GM19455 (cell line): Measurements from ENCODE around the gene SETD1B.

Source experiments
- ATAC-seq: cut with Tn5 transposase; IDR thresholded peaks from one replicate; pipeline ENCODE4 v1.9.1; 2021; ENCODE audit not compliant: unreplicated experiment

SETD1B gene

DNA sequence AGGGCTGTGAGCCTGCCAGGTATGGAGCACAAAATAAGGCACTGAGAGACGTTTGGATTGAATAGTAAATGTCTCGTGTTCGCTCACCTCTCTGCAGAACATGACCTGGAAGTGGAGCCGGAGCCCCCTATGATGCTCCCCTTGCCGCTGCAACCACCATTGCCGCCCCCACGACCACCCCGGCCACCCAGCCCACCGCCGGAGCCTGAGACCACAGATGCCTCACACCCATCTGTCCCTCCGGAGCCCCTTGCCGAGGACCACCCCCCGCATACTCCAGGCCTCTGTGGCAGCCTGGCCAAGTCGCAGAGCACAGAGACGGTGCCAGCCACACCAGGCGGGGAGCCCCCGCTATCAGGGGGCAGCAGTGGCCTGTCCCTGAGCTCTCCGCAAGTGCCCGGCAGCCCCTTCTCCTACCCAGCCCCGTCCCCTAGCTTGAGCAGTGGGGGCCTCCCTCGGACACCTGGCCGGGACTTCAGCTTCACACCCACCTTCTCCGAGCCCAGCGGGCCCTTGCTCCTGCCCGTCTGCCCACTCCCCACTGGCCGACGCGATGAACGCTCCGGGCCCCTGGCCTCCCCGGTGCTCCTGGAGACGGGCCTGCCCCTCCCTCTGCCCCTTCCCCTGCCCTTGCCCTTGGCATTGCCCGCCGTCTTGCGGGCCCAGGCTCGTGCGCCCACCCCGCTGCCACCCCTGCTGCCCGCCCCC lies 18.7 kb downstream of the SETD1B start:
- no peak for ATAC-seq

DNA sequence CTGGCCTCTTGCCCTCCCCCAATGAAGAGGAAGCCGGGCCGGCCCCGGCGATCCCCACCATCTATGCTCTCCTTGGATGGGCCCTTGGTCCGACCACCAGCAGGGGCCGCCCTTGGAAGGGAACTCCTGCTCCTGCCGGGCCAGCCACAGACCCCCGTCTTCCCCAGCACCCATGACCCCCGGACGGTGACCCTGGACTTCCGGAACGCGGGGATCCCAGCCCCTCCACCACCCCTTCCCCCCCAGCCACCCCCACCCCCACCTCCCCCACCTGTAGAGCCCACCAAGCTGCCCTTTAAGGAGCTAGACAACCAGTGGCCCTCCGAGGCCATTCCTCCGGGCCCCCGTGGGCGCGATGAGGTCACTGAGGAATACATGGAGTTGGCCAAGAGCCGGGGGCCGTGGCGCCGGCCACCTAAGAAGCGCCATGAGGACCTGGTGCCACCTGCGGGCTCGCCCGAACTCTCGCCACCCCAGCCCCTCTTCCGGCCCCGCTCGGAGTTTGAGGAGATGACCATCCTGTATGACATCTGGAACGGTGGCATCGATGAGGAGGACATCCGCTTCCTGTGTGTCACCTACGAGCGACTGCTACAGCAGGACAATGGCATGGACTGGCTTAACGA lies 19.4 kb downstream of the SETD1B start:
- no peak for ATAC-seq

DNA sequence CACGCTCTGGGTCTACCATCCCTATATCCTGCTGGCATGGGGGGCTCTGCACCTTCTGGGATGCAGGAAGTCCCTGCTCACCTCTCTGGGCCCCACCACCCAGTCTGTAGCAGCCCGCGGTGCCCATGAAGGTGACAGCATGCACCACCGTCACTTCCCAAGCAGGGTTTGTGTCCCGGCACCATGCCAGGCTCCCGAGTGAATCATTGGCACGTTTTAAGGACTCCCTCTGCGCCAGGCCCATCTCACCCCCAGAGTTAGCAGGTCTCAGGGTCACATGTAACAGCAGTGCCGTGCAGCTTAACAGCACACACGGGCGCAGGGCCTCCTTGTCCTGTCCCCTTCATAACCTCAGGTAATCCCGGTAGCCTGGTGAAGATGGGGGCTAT lies 19.9 kb downstream of the SETD1B start:
- no peak for ATAC-seq

DNA sequence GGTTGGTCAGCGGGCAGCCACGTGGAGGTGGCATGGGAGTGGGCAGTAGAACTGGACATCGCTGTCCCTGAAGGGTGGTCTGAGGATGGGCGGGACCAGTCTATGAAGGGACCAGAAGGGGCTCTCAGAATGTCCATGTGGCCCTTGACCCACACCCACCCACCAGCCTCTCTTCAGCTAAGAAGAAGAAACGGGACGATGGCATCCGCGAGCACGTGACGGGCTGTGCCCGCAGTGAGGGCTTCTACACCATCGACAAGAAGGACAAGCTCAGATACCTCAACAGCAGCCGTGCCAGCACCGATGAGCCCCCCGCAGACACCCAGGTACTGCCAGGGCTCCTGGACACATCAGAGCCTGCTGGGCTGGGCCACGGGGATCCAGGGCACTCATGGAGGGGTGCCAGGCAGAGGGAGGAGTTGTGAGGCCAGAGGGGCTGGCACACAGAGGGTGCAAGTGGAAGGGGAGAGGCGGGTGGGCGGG lies 21.3 kb downstream of the SETD1B start:
- no peak for ATAC-seq

DNA sequence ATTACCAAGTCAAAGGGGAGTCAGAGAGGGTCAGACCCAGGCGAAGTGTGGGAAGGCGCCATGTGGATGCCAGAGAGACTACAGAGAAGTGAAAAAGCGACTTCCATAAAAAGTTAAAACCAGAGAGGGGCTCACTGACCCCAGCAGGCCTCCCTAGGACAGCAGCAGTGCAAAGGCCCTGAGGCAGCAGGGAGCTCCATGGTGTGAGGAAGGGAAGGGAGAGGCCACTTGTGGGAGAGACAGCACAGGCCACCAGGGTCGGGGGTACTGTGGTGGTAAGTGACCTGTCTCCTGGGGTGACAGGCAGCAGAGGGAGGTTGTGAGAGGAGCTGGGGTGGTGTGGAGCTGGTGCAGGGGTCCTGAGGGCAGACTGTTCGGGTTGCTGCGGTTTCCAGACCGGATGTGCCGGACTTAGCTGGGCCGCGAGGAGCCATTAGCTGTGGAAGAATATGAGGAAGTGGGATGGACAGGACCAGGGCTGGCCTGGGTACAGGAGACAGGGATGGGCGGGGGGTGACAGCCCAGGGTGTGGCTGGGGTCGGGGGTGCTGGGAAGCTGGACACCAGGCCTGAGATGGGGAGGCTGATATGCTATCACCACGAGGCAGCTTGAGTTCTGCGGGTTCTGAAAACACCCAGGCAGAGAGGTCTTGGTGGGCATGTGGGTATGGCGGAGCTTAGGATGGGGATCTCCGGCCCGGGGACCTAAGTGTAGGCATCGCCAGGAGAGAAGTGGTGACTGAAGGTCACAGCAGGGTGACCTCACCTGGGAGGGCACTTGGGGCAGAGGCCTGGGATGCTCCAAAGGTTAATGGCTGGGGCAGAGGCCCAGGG lies 22.7 kb downstream of the SETD1B start:
- ATAC-seq, result no peak

DNA sequence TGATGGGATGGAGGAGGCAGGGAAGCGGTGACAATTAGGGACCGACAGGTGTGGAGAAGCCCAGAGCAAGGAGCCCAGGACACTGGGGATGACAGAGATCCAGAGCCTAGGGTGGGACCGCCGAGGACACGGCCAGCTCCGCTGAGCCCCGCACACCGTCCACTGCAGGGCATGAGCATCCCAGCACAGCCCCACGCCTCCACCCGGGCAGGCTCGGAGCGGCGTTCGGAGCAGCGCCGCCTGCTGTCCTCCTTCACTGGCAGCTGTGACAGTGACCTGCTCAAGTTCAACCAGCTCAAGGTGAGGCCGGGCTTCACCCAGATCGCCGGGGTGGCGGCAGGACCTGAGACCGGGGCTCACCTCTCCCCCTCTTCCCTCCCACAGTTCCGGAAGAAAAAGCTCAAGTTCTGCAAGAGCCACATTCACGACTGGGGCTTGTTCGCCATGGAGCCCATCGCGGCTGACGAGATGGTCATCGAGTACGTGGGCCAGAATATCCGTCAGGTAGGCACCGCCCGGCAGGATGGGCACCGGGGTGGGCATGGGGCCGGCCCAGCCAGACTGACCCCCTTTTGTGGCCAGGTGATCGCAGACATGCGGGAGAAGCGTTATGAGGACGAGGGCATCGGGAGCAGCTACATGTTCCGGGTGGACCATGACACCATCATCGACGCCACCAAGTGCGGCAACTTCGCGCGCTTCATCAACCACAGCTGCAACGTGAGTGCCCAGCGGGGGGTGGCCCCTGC lies 23.7 kb downstream of the SETD1B start:
- ATAC-seq, result no peak

DNA sequence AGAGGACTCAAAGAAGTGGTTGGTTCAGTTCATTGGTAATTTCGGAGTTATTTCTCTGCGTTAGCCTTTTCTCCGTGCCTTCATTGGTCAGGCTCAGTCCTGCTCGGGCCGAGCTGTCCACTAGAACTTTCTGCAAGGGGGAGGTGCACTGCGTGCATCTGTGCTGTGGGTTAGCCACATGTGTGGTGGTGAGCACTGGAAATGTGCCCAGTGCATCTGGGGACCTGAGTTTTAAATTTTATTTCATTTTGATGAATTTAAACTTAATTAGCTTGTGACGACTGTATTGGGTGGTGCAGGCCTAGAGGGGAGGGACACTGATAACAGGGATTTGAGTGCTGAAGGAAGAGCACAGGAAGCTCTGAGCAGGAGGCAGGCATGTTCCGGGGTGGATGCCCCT lies 24.5 kb downstream of the SETD1B start:
- ATAC-seq, result no peak

DNA sequence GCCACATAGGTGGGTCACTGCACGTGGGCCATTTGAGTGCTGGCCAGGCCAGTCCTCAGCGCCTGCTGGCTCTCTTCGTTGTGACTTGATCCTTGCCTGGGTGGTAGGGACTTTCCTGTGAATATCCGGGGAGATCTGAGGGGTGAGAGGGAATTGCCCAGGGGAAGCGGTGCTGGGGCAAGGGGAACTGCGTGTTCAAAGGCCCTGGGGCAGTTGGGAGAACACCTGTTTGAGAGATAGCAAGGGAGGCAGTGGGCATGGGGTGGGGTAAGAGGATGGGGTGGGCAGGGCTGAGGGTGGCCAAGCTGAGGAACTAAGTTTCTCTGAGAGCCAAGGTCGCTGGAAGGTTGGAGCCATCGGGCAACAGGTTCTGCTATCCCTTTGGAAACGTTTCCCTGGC lies 25.0 kb downstream of the SETD1B start:
- no peak for ATAC-seq

DNA sequence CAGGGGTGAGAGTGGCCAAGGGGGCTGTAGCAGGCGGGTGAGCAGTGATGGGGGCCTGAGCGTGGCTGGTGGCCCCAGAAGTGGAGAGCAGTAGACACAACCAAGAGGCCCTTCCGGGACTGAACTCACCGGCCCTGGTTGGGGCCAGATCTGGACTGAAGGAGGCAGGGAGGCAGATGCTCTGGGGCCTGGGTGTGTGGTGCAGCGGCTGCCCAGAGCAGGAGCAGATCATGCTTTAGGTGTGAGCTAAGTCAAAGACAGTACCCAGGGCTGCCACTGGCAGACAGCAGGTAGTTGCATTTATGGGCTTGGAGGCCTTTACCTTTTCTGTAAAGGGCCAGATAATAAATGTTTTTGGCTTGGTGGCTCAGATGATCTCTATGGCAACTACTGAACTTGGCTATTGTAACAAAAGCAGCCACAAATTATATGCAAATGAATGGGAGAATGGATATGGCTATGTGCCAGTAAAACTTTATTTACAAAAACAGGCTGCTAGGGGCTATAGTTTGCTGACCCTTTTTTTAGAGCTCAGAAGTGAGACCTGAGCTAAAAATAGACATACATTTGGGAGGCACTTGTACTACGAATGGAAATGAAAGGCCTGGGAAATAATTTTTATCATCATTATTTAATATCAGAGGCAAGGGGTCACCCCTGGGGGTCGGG lies 25.6 kb downstream of the SETD1B start:
- no peak for ATAC-seq

DNA sequence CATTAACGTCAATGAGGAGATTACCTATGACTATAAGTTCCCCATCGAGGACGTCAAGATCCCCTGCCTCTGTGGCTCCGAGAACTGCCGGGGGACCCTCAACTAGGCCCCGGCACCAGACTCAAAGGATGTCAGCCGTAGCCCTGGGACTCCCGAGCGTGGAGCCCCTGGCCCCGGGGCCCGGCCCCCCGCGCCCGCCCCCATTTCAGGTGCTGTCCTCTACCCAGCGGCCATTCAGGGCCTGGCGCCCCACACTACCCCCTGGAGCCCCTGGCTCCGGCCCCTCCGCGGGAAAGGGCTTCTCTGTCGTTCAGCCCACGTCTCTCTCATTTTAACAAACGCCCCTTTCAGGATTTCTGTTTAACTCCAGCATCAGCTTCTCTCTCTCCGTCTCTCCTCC lies 26.3 kb downstream of the SETD1B start:
- no peak for ATAC-seq

DNA sequence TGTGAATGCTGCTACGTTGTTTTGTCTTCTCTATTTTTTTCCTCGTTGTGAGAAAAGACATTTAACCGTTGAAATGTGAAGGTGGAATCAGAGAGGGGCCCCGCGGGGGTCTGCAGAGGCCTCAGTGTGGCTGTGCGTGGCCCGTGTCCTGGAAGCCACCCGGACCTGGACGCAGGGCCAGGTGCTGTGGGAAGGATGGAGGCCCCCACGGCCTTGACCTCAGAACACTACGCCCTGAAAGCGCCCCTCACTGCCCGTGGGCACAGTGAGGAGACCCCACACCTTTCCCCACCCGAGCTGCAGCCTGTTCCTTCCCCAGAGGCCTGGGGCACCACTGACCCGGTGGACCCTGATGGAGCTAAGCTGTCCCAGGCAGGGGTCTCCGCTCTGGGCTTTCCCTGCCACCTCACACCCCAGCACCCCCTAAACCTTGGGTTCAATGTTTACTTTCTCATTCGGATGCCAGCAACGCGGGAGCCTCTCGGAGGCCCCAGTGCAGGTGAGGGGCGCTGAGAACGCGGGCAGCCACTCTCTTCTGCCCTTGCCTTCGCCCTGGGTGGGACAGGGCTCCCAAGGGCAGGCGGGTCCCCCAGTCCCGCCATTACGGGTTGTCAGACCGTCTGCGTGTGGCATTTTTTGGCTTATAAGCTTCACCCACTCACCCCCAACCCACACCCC lies 26.9 kb downstream of the SETD1B start:
- ATAC-seq, result no peak

DNA sequence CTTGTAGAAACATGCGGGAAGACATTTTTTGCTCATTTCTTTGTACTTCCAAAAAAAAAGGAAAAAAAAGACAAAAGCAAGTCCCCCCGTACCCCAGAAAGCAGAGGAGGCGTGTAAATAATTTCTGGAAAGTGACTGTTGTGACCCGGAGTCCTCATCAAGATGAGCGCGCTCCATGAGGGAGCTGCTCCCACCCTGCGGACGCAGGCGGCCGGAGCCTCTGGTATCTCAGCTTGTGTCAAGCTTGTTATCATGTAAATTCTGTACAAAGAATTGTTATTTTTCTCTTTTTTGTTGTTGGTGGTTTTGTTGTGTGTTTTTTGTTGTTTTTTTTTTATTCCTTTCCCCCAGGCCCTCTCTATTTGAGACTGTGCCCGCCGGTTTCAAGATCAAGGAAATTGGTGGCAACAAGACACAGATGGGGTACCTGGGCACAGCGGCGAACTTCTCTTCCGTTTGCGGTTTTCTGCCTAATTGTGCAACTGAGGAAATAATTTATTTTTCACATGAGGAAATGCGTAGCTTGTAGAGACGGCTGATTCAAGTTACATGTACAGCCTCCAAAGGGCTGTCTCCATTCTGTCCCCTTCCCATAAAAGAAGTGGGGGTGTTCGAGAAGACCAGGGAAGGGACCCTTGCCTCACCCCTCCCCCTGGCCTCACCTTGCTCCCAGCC lies 27.9 kb downstream of the SETD1B start:
- ATAC-seq, result no peak

DNA sequence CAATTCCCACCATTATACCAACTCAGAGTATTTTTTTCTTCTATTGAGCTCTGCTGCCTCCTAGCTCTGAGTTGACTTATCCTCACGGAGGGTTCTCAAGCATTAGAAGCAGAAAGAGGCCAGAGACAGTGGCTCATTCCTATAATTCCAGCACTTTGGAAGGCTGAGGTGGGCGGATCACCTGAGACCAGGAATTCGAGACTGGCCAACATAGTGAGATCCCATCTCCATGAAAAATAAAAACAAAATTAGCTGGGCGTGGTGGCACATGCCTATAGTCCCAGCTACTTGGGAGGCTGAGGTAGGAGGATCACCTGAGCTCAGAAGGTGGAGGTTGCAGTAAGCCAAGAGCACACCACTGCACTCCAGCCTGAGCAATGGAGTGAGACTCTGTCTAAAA lies 33.9 kb downstream of the SETD1B start:
- ATAC-seq, result no peak

DNA sequence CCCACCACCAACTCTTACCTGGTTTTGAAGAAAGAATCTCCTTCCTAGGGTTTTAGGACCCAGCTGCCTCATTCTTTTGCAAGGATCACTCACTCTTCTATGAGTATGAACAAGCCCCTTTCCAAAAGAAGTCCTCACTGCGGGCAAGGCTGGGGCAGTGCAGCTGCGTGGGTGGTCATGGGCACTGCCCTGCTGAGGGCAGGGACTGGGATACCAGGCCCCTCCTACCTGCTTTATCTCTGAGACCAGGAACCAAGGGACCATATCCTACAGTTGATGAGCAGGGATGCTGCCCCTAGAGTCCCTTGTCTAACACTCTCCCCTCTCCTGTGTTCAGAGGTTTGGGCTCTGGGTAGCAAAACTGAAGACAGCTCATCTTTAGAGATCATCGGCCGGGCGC lies 34.3 kb downstream of the SETD1B start:
- no peak for ATAC-seq

DNA sequence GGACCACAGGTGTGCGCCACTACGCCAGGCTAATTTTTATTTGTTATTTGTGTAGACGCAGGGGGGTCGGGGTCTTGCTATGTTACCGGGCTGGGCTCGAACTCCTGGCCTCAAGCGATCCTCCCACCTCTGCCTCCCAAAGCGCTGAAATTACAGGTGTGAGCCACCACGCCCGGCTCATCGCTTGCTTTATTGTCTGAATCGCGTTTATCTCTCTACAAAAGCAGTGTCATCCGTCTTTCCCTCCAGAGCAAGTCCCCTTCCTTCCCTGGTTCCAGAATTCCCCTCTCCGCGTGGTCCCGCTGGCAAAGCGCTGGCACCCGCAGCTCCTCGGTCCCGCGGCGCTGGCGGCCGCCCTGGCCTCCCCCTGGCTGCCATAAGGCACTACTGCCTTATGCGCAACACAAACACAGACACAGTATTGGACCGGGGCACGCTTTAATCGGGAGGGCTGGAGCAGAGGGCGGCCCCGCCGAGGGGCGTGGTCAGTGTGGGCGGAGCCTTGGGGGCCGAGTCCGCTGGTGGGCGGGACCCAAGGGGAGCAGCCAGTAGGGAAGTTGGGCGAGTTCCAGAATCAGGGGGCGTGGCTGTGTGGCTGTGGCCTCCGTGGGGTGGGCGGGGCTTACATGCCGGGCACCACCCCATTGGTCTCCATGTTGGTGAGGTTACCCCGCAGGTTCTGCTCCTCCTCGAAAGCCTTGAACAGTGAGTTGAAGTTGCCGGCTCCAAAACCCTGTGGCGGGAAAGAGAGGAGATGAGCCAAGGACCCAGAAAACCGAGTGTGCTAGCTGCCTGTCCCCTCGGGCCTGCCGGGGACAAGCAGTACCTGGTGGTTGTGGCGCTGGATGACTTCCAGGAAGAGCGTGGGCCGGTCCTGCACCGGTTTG lies 35.5 kb downstream of the SETD1B start:
- peak; percentile 94 for ATAC-seq

DNA sequence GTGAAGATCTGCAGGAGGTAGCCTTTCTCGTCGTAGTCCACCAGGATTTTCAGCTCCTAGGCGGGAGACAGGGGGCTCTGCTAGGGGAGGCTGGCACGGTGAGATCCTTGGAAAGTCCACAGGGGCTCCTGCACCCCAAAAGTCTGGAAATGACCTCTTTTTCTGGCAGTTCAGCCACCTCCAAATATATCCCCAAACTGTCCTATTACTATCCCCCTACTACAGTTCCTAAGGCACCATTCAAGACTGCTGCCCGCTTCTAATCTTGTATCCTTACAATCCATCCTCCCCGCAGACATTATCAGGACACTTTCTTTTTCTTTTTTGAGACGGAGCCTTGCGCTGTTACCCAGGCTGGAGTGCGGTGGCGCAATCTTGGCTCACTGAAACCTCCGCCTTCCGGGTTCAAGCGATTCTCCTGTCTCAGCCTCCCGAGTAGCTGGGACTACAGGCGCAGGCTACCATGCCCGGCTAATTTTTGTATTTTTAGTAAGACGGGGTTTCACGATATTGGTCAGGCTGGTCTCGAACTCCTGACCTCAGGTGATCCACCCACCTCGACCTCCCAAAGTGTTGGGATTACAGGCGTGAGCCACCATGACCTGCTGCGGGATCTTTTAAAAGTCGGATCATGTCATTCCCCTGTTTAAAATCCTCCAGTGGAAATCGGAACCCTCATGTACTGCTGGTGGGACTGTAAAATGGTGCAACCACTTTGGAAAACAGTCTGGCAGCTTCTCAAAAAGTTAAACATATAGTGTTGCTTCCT lies 36.4 kb downstream of the SETD1B start:
- no peak for ATAC-seq

DNA sequence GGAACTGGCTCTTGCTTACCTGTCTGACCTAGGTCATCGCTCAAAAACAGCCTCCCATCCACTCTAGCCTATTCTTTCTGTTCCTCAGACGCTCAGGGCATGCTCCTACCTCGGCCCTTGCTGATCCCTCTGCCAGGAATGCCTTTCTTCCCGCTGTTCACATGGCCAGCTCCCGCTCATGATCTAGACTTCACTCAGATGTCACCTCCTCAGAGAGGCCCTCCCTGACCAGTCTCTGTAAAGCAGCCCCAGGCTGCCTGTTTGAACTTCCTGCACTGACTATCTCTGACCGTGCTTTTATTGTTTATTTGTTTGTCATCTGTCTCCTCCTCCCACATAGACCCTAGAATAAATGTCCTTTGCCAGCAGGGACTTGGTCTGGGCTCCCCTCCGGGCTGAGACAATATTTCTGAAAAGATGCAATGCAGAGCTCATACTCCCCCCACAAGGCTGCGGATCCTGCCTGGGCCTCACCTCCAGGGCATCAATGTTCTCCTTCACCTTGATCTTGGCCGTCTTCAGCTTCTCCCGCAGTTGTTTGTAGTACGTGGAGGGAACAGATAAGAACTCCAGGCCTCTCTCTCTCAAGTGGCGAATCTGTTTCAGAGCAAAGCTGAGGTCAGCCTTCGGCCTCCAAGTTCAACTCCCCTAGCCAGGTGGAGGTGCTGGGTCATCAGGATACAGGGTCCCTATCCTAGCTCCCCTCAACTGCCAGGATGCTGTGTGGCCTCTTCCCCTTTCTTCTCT lies 39.6 kb downstream of the SETD1B start:
- no peak for ATAC-seq
